ENCODE measurements around the gene GYPA. TPM values are rescaled to one million over a fixed set of nuclear protein-coding genes. Genes with fewer than 3 reads are reported as not detected.

The GYPA gene
- total and polyA plus RNA-seq, 2 experiments from 2014 or later: not detected

DNA sequence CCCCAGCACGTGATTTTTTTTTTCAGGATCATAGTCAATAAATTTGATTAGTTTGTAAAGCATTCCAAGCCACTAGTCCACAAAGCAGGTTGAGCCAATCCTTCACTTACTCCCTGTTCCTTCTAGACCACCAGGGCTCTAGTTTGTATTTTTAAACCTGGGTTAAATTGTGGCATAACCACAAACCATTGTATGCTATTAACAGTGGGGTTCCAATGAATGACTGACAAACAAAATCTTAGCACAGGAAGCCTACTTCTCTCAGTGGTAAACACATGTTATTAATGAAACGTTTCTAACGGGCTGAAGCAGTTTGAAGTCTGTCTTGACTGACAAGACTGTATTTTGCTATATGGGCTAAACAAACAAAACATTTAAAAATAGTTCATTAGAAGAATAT lies 48.6 kb upstream of the GYPA start (continued):
- TF ChIP-seq ZNF462 (CRISPR knock-in tag; IDR thresholded peaks at IDR 0.05): no peak

- Histone ChIP-seq H3K4me2 (no peak overlapping the region), H4K20me1 (replicated peaks; ENCODE audit: insufficient read depth) (no peaks in the 10 kb centered on the region), H3K9me2 (ENCODE audit: insufficient read depth) (0 out of 2 replicates have a peak, but pooled peaks cover under 1% of the 10 kb centered on the region), H3K27ac (ENCODE audit: low read depth) (no peak overlapping the region), H3K79me2 (replicated peaks; ENCODE audit: insufficient read depth) (no peaks in the 10 kb centered on the region), H2AFZ (no peak overlapping the region), H3K36me3 (ENCODE audit: insufficient read depth) (no peaks in the 10 kb centered on the region), H3K4me1 (ENCODE audit: insufficient read depth) (peaks cover 13% of the 10 kb centered on the region), H3K27me3 (ENCODE audit: insufficient read depth) (no peaks in the 10 kb centered on the region), H3K4me3 (no peak overlapping the region), H3F3A (replicated peaks; ENCODE audit: low read depth) (no peaks in the 10 kb centered on the region)
- Mint-ChIP-seq H3K27me3 (ENCODE audit: insufficient read depth, low read depth, poor library complexity) (no peaks in the 10 kb centered on the region), H3K4me3 (no peak overlapping the region), H3K9me3 (no peaks in the 10 kb centered on the region), H3K27ac (no peak overlapping the region), H3K4me1 (peaks cover 13% of the 10 kb centered on the region), H3K36me3 (ENCODE audit: low read depth) (no peaks in the 10 kb centered on the region)
- no peak for ATAC-seq
- DNase-seq (ENCODE audit: low spot score): no peak
- TF ChIP-seq EZH2phosphoT487 (IDR thresholded peaks at IDR 0.05; ENCODE audit: unreplicated experiment) (no peak), ETS1 (IDR thresholded peaks at IDR 0.05) (no peak), ZNF114 (CRISPR knock-in tag; IDR thresholded peaks at IDR 0.05) (no peak), JUNB (IDR thresholded peaks at IDR 0.05; ENCODE audit: unreplicated experiment) (no peak), STAT1 (IDR thresholded peaks at IDR 0.05; ENCODE audit: unreplicated experiment) (no peak), ZNF462 (CRISPR knock-in tag; IDR thresholded peaks at IDR 0.05) (no peak)
- TF ChIP-seq, protein P1, sequence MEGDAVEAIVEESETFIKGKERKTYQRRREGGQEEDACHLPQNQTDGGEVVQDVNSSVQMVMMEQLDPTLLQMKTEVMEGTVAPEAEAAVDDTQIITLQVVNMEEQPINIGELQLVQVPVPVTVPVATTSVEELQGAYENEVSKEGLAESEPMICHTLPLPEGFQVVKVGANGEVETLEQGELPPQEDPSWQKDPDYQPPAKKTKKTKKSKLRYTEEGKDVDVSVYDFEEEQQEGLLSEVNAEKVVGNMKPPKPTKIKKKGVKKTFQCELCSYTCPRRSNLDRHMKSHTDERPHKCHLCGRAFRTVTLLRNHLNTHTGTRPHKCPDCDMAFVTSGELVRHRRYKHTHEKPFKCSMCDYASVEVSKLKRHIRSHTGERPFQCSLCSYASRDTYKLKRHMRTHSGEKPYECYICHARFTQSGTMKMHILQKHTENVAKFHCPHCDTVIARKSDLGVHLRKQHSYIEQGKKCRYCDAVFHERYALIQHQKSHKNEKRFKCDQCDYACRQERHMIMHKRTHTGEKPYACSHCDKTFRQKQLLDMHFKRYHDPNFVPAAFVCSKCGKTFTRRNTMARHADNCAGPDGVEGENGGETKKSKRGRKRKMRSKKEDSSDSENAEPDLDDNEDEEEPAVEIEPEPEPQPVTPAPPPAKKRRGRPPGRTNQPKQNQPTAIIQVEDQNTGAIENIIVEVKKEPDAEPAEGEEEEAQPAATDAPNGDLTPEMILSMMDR (conservative IDR thresholded peaks at IDR 0.05; ENCODE audit: low read depth in 2 of 2): no peak
Measured at GRCh38 chr4:144185086-144185485, 44.6 kb upstream of the GYPA start.

All from GM23338 (cell line).